ENCODE measurements around the gene BCKDHB.
"Not testable (repeated sequence)": the region's sequence is repeated elsewhere in the genome, so short reads cannot be mapped to it uniquely, and the experiment has no call there.

The BCKDHB gene

GRCh38 chr6:80095600-80095999 lies 10.9 kb upstream of the BCKDHB start:
- no peak overlapping the region for H3K4me3 ChIP-seq (ENCODE audit: low read depth, low read length)
- no peak for TF ChIP-seq CTCF (conservative IDR thresholded peaks at IDR 0.05; ENCODE audit: low read depth, low read length)
- no peak for DNase-seq (ENCODE audit: low read depth)

GRCh38 chr6:80098392-80098791 lies 8.1 kb upstream of the BCKDHB start:
- TF ChIP-seq CTCF (conservative IDR thresholded peaks at IDR 0.05; ENCODE audit: low read depth, low read length), result no peak
- no peak for DNase-seq (ENCODE audit: low read depth)
- H3K4me3 ChIP-seq (ENCODE audit: low read depth, low read length), result no peak overlapping the region

- no peak overlapping the region for H3K4me3 ChIP-seq (ENCODE audit: low read depth, low read length)
- DNase-seq (ENCODE audit: low read depth), result no peak
- TF ChIP-seq CTCF (conservative IDR thresholded peaks at IDR 0.05; ENCODE audit: low read depth, low read length), result no peak
These were observed 2.0 kb upstream of the BCKDHB start for GRCh38 chr6:80104520-80104919.

GRCh38 chr6:80105972-80106417 lies 476 bp upstream of the BCKDHB start:
- H3K4me3 ChIP-seq (ENCODE audit: low read depth, low read length), result peak overlapping the region; percentile 76
- no peak for TF ChIP-seq CTCF (conservative IDR thresholded peaks at IDR 0.05; ENCODE audit: low read depth, low read length)
- no peak for DNase-seq (ENCODE audit: low read depth)

- DNase-seq (ENCODE audit: low read depth), result not testable (repeated sequence)
These were observed 16.1 kb downstream of the BCKDHB start for GRCh38 chr6:80122576-80122975.

GRCh38 chr6:80126657-80127345 lies 20.3 kb downstream of the BCKDHB start:
- H3K4me3 ChIP-seq (ENCODE audit: low read depth, low read length), result no peak overlapping the region
- TF ChIP-seq CTCF (conservative IDR thresholded peaks at IDR 0.05; ENCODE audit: low read depth, low read length), result no peak
- DNase-seq (ENCODE audit: low read depth), result no peak

More at GRCh38 chr6:80122576-80122975, 16.1 kb downstream of the BCKDHB start:
- not testable (repeated sequence) for H3K4me3 ChIP-seq (ENCODE audit: low read depth, low read length)

- TF ChIP-seq CTCF (conservative IDR thresholded peaks at IDR 0.05; ENCODE audit: low read depth, low read length), result no peak
These were observed 23.0 kb downstream of the BCKDHB start for GRCh38 chr6:80129485-80129884.

More at GRCh38 chr6:80129485-80129884, 23.0 kb downstream of the BCKDHB start:
- DNase-seq (ENCODE audit: low read depth), result no peak
- H3K4me3 ChIP-seq (ENCODE audit: low read depth, low read length), result no peak overlapping the region
